Astrocyte of the cerebellum (primary cell): ENCODE results near the gene CCNL2.

Experiments
- DNase-seq: peaks from one replicate; pipeline ENCODE4 v3.0.0-alpha.2; 2011; ENCODE audit warnings: low read depth
- H3K4me3 ChIP-seq: 2 replicates; pipeline ENCODE4 v1.5.1; 2011; ENCODE audit warnings: mild to moderate bottlenecking, low read depth, low read length, moderate library complexity
- CTCF ChIP-seq: IDR thresholded peaks from 2 replicates; pipeline ENCODE4 v1.5.1; 2012; ENCODE audit warnings: low read length, low read depth, moderate library complexity, mild to moderate bottlenecking; ENCODE audit errors: missing control alignments
- in situ Hi-C: cut with HindIII; loops from 2 replicates; pipeline ENCODE4 v1.10.0; 2017; ENCODE audit warnings: low sequenced_read_pairs

The CCNL2 gene

GRCh38 chr1:1343811-1344421 lies 55.2 kb downstream of the CCNL2 start:
- no peak for TF ChIP-seq CTCF
- no peak overlapping the region for H3K4me3 ChIP-seq
- no peak for DNase-seq
- in situ Hi-C loops, result no loop called here

GRCh38 chr1:1342584-1343115 lies 56.5 kb downstream of the CCNL2 start:
- no peak overlapping the region for H3K4me3 ChIP-seq
- TF ChIP-seq CTCF, result no peak

GRCh38 chr1:1342061-1342562 lies 57.0 kb downstream of the CCNL2 start:
- DNase-seq, result no peak
- no peak for TF ChIP-seq CTCF
- in situ Hi-C loops, result no loop called here
- H3K4me3 ChIP-seq, result no peak overlapping the region

More at GRCh38 chr1:1342584-1343115, 56.5 kb downstream of the CCNL2 start:
- in situ Hi-C loops, result no loop called here
- DNase-seq, result no peak

GRCh38 chr1:1341549-1342021 lies 57.5 kb downstream of the CCNL2 start:
- TF ChIP-seq CTCF, result no peak
- in situ Hi-C loops, result no loop called here
- H3K4me3 ChIP-seq, result no peak overlapping the region
- DNase-seq, result no peak

GRCh38 chr1:1340791-1341548 lies 58.2 kb downstream of the CCNL2 start:
- in situ Hi-C loops, result no loop called here
- no peak overlapping the region for H3K4me3 ChIP-seq
- no peak for DNase-seq
- TF ChIP-seq CTCF, result no peak

- no peak overlapping the region for H3K4me3 ChIP-seq
- in situ Hi-C loops, result no loop called here
- DNase-seq, result no peak
- TF ChIP-seq CTCF, result no peak
Observed at GRCh38 chr1:1340185-1340584, 59.0 kb downstream of the CCNL2 start.
